ENCODE results near the gene IFITM1. TPM values are rescaled to one million over a fixed set of nuclear protein-coding genes. Genes with fewer than 3 reads are reported as not detected.
A peak's percentile ranks its signal among the peaks of the same experiment; 100 is the strongest.

The IFITM1 gene
- total and polyA plus RNA-seq, 2 of the 13 experiments (the other 11 are each of a cell fraction or from before 2014, with no cell fraction given): 0.38 to 11.1 TPM

DNA sequence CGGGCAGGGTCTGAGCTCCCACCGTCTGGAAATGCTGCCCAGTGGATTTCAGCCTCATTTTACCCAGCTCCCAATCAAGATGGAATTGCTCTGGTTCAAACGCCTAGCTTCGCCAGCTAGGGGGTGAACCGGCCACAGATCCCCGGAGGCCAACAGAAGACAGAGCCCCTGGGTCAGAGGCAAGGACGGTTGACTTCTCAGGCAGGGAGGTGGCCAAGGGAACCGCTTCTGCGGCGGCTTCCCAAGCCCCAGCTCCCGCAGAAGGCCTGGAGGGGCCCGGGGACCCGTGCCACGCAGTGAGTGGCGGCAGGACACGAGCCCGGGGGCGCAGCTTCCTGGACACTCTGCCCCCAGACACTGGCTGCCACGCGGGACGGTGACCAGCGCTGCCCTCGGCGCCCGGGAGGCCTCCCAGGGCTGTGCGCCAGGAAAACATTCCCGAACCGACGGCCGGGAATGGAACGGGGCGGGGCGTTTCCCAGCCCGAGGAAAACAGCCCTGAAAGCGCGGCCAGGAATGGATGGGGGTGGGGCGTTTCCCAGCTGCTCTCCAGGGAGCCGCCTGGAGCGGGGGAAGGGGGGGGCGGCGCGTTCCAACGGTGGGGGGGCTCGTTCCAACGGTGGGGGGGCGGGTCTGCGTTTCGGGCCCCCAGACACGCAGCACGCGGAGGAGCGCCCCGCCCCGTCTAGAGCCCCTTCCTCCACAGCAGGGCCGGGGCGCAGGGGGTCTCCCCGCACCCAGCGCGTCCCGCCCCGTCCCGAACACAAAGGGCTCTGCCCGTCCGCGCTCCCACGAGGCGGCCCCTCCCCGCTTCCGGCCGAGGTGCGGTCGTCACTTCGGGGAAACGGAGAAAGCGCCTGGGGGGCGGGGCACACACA, 42.0 kb downstream of the IFITM1 start (continued):
- TF ChIP-seq, protein P1, sequence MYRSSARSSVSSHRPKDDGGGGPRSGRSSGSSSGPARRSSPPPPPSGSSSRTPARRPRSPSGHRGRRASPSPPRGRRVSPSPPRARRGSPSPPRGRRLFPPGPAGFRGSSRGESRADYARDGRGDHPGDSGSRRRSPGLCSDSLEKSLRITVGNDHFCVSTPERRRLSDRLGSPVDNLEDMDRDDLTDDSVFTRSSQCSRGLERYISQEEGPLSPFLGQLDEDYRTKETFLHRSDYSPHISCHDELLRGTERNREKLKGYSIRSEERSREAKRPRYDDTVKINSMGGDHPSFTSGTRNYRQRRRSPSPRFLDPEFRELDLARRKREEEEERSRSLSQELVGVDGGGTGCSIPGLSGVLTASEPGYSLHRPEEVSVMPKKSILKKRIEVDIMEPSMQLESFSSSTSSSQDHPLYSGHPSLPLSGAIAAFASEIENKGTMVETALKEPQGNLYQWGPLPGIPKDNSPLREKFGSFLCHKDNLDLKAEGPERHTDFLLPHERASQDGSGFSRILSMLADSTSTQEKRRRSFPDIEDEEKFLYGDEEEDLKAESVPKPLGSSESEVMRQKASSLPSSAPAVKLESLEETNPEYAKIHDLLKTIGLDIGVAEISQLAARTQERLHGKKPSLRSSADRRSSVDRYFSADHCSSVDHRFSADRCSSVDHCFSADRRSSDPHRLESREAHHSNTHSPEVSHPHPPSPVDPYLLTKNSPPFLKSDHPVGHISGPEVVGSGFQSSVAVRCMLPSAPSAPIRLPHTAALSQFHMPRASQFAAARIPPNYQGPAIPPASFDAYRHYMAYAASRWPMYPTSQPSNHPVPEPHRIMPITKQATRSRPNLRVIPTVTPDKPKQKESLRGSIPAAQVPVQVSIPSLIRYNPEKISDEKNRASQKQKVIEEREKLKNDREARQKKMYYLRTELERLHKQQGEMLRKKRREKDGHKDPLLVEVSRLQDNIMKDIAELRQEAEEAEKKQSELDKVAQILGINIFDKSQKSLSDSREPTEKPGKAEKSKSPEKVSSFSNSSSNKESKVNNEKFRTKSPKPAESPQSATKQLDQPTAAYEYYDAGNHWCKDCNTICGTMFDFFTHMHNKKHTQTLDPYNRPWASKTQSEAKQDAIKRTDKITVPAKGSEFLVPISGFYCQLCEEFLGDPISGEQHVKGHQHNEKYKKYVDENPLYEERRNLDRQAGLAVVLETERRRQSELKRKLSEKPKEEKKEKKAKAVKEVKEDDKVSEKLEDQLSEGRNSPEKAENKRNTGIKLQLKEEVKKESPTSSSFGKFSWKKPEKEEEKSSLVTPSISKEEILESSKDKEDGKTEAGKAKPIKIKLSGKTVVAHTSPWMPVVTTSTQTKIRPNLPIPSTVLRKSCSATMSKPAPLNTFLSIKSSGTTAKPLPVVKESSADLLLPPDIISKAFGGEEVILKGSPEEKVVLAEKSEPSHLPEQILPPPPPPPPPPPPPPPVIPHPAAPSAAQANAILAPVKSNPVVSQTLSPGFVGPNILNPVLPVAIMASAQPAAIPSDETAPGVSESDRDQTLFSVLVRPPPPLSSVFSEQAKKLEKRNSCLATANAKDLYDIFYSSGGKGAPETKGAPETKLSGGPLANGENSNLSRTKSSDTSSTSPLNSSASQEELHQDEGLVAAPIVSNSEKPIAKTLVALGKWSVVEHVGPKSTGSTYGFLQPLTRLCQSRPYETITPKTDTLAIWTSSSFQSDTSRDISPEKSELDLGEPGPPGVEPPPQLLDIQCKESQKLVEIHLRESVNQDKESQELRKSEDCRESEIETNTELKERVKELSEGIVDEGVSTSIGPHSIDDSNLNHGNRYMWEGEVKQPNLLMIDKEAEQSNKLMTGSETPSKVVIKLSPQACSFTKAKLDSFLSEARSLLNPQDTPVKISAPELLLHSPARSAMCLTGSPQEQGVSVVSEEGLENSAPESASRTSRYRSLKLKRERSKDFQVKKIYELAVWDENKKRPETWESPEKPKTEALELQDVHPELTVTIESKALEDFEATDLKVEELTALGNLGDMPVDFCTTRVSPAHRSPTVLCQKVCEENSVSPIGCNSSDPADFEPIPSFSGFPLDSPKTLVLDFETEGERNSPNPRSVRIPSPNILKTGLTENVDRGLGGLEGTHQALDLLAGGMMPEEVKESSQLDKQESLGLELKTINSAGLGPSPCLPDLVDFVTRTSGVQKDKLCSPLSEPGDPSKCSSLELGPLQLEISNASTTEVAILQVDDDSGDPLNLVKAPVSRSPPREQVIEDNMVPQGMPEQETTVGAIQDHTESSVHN (CRISPR knock-in tag; IDR thresholded peaks at IDR 0.05): no peak; the same call in 1 of the 2 replicates
- peak; percentile 92 for TF ChIP-seq FOXO1 (CRISPR knock-in tag; IDR thresholded peaks at IDR 0.05)
- TF ChIP-seq, protein P2, sequence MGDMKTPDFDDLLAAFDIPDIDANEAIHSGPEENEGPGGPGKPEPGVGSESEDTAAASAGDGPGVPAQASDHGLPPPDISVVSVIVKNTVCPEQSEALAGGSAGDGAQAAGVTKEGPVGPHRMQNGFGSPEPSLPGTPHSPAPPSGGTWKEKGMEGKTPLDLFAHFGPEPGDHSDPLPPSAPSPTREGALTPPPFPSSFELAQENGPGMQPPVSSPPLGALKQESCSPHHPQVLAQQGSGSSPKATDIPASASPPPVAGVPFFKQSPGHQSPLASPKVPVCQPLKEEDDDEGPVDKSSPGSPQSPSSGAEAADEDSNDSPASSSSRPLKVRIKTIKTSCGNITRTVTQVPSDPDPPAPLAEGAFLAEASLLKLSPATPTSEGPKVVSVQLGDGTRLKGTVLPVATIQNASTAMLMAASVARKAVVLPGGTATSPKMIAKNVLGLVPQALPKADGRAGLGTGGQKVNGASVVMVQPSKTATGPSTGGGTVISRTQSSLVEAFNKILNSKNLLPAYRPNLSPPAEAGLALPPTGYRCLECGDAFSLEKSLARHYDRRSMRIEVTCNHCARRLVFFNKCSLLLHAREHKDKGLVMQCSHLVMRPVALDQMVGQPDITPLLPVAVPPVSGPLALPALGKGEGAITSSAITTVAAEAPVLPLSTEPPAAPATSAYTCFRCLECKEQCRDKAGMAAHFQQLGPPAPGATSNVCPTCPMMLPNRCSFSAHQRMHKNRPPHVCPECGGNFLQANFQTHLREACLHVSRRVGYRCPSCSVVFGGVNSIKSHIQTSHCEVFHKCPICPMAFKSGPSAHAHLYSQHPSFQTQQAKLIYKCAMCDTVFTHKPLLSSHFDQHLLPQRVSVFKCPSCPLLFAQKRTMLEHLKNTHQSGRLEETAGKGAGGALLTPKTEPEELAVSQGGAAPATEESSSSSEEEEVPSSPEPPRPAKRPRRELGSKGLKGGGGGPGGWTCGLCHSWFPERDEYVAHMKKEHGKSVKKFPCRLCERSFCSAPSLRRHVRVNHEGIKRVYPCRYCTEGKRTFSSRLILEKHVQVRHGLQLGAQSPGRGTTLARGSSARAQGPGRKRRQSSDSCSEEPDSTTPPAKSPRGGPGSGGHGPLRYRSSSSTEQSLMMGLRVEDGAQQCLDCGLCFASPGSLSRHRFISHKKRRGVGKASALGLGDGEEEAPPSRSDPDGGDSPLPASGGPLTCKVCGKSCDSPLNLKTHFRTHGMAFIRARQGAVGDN (CRISPR knock-in tag; IDR thresholded peaks at IDR 0.05): peak; percentile 96
- TF ChIP-seq ZNF770 (CRISPR knock-in tag; IDR thresholded peaks at IDR 0.05): peak; percentile 54; the same call in 1 of the 2 replicates
- no peak for TF ChIP-seq SALL2 (CRISPR knock-in tag; IDR thresholded peaks at IDR 0.05)
- peak; percentile 22; the same call in 1 of the 2 replicates for TF ChIP-seq KAT8 (CRISPR knock-in tag; IDR thresholded peaks at IDR 0.05)
- TF ChIP-seq ZNF543 (CRISPR knock-in tag; IDR thresholded peaks at IDR 0.05): peak; percentile 91
- peak; percentile 40; the same call in 1 of the 2 replicates for TF ChIP-seq ZSCAN31 (CRISPR knock-in tag; IDR thresholded peaks at IDR 0.05; ENCODE audit: low read depth)
- TF ChIP-seq ZSCAN21 (CRISPR knock-in tag; IDR thresholded peaks at IDR 0.05; ENCODE audit: borderline replicate concordance): peak; percentile 52; the same call in 1 of the 2 replicates
- peak; percentile 65 for TF ChIP-seq HOXA3 (CRISPR knock-in tag; IDR thresholded peaks at IDR 0.05)
- TF ChIP-seq CEBPG (CRISPR knock-in tag; IDR thresholded peaks at IDR 0.05): no peak
- 0 out of 2 replicates have a peak, but pooled peaks have one; percentile 26 for TF ChIP-seq ZNF674 (CRISPR knock-in tag; IDR thresholded peaks at IDR 0.05; ENCODE audit: low read depth)
- TF ChIP-seq RXRB (CRISPR knock-in tag; IDR thresholded peaks at IDR 0.05; ENCODE audit: borderline replicate concordance): peak; percentile 50
